CMK (cell line): Measurements from ENCODE around the gene BDKRB2.

Experiments
- DNase-seq: peaks from one replicate; pipeline ENCODE4 v3.0.0-alpha.2; 2010; ENCODE audit warnings: low read depth

Gene BDKRB2

GRCh38 chr14:96252999-96253539 lies 48.4 kb downstream of the BDKRB2 start:
- DNase-seq, result no peak

DNA sequence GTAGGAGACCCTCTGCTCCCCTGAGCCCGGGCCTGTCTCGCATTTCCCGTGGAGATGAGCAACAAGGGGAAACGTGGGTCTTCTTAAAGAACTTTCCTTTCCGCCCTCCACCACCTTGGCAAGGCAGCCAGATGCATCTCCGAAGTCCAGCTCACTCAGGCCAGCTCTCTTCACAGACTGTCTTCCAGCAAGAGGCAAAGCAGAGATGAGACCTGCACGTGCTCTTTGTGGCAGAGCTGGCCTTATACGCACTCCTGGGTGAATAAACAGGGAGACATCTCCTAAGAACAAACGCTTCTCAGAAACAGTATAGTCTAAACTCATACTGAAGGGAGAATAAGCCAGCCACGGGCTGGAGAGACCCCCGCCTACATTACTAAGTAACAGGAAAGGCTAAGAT lies 50.0 kb downstream of the BDKRB2 start:
- no peak for DNase-seq

DNA sequence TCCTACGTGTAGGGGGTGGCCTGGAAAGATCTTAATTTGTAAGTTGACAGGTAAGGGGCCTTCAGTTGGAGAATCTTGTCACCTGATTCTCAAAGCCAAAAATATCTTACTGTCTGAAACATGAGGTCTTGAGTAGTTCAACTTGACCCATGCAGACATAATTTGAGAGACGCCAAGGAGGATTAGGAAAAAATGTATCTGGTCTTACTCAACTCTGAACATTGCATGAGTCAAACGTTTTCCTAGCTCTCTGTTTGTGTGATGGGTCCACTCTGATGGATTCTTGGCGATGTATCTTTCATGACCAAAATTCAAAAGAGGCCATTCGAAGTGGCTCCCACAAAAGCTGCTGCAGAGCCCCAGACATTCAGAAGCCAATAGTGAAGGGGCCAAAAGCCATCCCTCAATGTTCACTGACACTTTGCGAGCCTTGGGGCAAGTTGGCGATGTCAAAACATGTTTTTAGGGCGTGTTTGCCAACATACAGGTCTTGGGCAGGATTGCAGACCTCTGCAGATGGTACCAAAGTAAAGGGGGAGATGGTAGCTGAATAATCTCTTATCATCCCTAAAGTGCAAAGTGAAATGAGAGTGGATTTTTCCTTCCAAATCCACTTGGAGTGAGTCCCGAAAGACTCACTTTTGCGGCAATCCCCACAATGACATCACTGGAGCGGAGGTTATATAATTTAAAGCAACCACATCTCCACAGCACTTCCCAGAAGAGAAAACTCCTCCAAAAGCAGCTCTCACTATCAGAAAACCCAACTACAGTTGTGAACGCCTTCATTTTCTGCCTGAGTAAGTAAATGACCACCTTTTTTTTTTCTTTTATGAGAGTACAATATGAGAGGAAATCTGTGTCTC lies 51.1 kb downstream of the BDKRB2 start, which contains the start of gene BDKRB1:
Gene BDKRB1, plus strand, starts transcription at position 710 of the 866 bp plus-strand sequence. CDS start 7,473 bp downstream, outside the sequence.
- DNase-seq, result no peak

DNA sequence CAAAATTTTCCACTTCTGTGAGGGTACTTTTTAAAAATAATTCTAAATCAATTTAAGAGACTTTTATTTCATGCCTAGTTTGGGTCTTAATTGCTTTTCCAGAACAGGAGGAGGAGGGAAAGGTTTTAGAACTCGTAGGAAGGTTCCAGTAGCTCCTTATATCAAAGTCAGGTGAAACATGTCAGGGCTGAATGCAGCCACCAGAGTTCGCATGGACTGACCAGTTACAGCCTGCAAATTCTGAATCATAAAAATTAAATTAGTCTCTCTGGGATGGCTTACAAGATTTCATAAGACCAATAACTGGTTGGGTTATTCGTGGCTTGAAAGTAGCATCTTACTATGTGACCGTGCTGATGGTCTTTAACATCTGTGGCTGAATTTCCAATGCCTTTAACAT lies 51.8 kb downstream of the BDKRB2 start:
- DNase-seq, result no peak

DNA sequence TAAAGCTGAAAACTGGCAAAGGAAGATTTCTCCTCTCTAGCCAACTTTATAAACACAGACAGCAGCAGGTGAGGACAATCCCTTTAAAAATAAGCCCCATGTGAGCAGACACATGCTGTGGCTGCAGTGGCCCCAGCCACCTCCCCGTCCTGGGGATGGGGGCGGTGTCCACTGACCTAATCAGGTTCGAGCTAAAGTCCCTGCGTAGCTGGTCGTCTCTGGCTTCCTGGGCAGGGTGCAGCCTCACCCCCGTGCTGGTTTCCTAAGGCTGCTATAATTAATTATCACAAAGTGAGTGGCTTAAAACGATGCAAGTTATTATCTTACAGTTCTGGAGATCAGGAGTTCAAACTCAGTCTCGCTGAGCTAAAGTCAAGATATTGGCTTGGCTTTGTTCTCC lies 52.4 kb downstream of the BDKRB2 start:
- no peak for DNase-seq

- no peak for DNase-seq
These were observed 53.3 kb downstream of the BDKRB2 start for GRCh38 chr14:96257900-96258299.

- no peak for DNase-seq
These were observed 55.7 kb downstream of the BDKRB2 start for GRCh38 chr14:96260341-96260821.

DNA sequence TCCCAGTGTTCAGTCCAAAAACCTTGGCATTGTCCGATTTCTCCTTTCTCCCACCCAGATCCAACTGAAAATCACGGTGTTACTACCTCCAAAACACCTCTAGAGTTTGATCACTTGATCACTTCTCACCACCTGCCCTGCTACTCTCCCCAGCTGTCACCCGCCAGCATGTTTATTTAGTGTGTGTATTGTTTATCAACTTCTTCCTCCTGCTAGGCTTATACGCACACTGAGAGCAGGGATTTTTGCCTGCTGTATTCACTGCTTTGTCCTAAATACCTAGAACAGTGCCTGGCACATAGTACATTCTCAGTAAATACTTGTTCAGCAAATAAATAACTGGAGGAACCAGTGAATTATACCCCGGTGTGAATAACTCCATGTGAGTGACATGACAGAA lies 56.4 kb downstream of the BDKRB2 start:
- no peak for DNase-seq

DNA sequence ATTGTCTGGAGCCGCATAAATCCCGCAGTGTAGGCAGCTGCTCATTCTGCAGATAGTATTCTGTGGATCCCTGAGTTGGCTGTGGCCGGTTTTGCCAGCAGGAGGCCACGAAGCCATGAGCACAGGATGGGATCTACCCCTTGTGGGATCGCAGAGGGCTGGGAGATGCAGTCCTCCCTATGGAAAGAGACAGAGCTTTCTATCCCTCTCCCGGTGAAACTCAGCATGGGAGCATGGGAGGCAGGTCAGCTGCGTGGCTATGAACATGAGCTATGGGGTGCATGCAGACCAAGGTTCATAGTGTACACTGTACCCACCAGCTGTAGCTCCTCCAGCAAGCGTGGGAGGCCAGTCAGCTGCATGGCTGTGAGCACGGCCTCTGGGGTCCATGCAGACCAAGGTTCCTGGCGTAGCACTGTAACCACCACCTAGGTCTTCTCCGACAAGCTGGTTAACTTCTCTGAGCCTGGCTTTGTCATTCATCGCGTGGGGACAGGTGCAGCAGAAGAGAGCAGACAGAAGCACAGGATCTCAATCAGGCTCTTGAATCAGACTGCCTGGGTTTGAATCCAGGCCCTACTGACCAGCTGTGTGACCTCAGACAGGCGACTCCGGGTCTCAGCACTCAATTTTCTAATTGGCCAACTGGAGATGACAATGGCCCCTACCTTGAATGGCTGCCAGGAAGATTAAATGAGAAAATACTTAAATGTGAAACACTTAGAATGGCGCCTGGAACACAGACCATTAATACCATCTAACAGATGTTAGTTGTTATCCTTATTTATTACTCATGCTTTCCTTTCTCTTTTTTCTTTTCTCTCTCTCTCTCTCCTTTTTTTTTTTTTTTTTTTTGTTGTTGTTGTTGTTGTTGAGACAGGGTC lies 57.4 kb downstream of the BDKRB2 start:
- DNase-seq, result no peak

DNA sequence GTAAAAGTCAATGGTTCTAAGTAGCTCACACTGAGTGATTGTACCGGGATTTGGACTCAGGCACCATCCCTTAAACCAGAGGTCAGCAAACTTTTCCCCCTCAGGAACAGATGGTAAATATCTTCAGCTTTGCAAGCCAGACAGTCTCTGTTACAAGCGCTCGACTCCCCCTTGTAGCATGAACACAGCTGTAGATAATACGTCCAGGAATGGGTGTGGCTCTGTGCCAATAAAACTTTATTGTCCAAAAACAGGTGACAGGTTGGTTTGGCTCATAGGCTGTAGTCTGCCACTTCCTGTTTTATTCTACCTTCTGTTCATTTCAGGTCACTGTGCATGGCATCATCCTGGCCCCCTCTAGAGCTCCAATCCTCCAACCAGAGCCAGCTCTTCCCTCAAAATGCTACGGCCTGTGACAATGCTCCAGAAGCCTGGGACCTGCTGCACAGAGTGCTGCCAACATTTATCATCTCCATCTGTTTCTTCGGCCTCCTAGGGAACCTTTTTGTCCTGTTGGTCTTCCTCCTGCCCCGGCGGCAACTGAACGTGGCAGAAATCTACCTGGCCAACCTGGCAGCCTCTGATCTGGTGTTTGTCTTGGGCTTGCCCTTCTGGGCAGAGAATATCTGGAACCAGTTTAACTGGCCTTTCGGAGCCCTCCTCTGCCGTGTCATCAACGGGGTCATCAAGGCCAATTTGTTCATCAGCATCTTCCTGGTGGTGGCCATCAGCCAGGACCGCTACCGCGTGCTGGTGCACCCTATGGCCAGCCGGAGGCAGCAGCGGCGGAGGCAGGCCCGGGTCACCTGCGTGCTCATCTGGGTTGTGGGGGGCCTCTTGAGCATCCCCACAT lies 58.9 kb downstream of the BDKRB2 start:
- no peak for DNase-seq

DNA sequence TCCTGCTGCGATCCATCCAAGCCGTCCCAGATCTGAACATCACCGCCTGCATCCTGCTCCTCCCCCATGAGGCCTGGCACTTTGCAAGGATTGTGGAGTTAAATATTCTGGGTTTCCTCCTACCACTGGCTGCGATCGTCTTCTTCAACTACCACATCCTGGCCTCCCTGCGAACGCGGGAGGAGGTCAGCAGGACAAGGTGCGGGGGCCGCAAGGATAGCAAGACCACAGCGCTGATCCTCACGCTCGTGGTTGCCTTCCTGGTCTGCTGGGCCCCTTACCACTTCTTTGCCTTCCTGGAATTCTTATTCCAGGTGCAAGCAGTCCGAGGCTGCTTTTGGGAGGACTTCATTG lies 59.5 kb downstream of the BDKRB2 start:
- no peak for DNase-seq

DNA sequence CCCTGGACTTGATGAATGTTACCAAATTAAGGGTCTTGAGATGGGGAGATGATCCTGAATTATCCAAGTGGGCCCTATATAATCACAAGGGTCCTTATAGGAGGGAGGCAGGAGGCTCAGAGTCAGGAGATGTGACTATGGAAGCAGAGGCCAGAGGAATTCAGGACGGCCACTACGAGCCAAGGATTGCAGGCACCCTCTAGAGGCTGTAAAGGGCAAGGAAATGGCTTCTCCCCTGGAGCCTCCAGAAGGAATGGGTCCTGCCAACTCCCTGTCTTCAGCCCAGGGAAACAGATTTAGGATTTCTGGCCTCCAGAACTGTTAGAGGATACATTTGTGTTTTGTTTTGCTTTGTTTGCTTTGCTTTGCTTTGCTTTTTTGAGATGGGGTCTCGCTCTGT lies 60.2 kb downstream of the BDKRB2 start:
- no peak for DNase-seq

DNA sequence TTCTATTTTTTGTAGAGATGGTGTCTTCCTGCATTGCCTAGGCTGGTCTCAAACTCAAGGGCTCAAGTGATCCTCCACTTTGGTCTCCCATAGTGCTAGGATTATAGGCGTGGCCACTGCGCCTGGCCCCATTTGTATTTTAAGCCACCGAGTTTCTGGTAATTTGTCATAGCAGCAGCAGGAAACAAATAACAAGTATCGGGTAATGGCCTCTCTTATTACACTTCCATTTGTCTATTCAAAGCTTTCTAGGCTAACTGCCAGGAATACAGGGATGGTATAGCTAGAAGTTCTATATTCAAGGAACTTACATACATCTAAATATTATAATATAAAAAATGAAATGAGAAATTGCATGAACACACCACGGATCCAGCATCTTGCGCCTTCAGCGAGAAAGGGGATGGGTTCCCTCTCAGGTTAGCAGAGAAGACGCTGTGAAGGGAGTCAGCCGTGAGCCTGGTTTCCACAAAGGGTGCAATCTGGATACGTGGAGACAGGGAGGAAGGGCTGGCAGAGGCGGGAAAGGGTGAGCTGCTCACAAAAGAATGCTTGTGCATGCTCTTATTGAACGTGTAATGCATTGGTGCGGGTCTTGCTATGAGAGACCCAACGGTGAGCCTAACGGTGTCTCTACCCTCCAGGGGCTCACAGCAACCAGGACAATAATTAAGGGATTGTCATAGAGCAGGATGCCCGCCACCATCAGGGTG lies 60.9 kb downstream of the BDKRB2 start:
- DNase-seq, result no peak

- no peak for DNase-seq
These were observed 62.7 kb downstream of the BDKRB2 start for GRCh38 chr14:96267336-96267735.

DNA sequence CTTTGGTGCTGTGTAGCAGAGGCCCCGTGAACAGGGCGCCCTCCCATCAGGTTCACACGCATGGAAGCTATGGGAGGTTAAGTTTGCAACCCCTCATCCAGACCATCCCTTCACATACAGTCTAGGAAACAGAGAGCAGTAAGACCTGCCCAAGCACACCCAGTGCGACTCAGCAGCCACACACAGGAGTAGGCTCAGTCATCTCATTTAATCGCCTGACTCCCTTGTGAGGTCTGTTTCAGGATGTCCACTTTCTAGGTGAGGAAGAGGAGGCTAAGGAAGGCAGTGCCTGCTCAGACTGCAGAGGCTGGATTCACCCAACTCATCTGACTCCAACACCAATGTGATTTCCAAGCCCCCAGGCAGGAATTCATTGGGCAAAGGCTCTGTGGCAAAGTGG lies 63.3 kb downstream of the BDKRB2 start:
- no peak for DNase-seq

- DNase-seq, result no peak
These were observed 64.1 kb downstream of the BDKRB2 start for GRCh38 chr14:96268431-96269358.

GRCh38 chr14:96269359-96269710 lies 64.7 kb downstream of the BDKRB2 start:
- no peak for DNase-seq

GRCh38 chr14:96270565-96271420 lies 66.2 kb downstream of the BDKRB2 start:
- no peak for DNase-seq

DNA sequence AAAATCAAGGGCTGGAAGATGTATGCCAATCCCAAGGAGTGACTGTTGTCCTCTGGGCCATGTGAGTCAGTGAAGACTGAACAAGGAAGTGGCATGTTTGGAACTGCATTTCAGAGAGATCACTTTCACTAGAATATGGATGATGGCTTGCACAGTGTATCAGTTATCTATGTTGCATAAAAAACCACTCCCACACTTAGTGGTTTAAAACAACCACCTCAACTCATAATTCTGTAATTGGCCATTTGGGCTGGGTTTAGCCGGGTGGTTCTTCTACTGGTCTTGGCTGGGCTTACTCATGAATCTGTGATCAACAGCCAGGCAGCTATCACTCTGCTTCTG lies 66.8 kb downstream of the BDKRB2 start:
- DNase-seq, result no peak
